Neural cell (in vitro differentiated cells): ENCODE measurements around the gene ASCC3. TPM values are rescaled to one million over a fixed set of nuclear protein-coding genes. Genes with fewer than 3 reads are reported as not detected.

Source experiments
- H2AFZ ChIP-seq: fragments of 200-600, 300-800 bp; sonication (generic), shearing (Covaris generic); 2 replicates; pipeline ENCODE4 v1.6.0; 2014; ENCODE audit warnings: low read depth, mild to moderate bottlenecking, antibody characterized with exemption, low read length, moderate library complexity
- H3F3A ChIP-seq: fragments of 200-600 bp; shearing (Covaris generic); 2 replicates; pipeline ENCODE4 v1.6.1; 2016; ENCODE audit warnings: mild to moderate bottlenecking, moderate library complexity, mixed read lengths, antibody characterized with exemption, low read length; ENCODE audit not compliant: insufficient read depth, poor library complexity, severe bottlenecking
- H3K27ac ChIP-seq: fragments of 200-600, 300-800 bp; sonication (generic), shearing (Covaris generic); 2 replicates; pipeline ENCODE4 v1.5.1; 2014; ENCODE audit warnings: mild to moderate bottlenecking, low read length, moderate library complexity
- H3K27me3 ChIP-seq: fragments of 300-800, 200-600 bp; sonication (generic), shearing (Covaris generic); 2 replicates; pipeline ENCODE4 v1.6.0; 2014; ENCODE audit warnings: mild to moderate bottlenecking, low read depth, low read length, moderate library complexity; ENCODE audit not compliant: insufficient read depth
- H3K36me3 ChIP-seq: fragments of 300-800, 200-600 bp; sonication (generic), shearing (Covaris generic); 2 replicates; pipeline ENCODE4 v1.5.1; 2014; ENCODE audit warnings: mild to moderate bottlenecking, antibody characterized with exemption, low read length, moderate library complexity; ENCODE audit not compliant: insufficient read depth
- H3K4me2 ChIP-seq: fragments of 300-800, 200-600 bp; sonication (generic), shearing (Covaris generic); 2 replicates; pipeline ENCODE4 v1.6.0; 2014; ENCODE audit warnings: mild to moderate bottlenecking, low read length
- H3K4me3 ChIP-seq: fragments of 300-800, 200-600 bp; sonication (generic), shearing (Covaris generic); 2 replicates; pipeline ENCODE4 v1.5.1; 2014; ENCODE audit warnings: mild to moderate bottlenecking, low read length, moderate library complexity
- H3K79me2 ChIP-seq: fragments of 200-600 bp; shearing (Covaris generic); replicated peaks from 2 replicates; pipeline ENCODE4 v1.6.0; 2014; ENCODE audit warnings: mild to moderate bottlenecking, low read length, moderate library complexity; ENCODE audit not compliant: insufficient read depth
- H3K9ac ChIP-seq: fragments of 300-800, 200-600 bp; sonication (generic), shearing (Covaris generic); 2 replicates; pipeline ENCODE4 v1.6.1; 2016; ENCODE audit warnings: mild to moderate bottlenecking, low read length, mixed read lengths
- H3K9me2 ChIP-seq: fragments of 200-600 bp; shearing (Covaris generic); 2 replicates; pipeline ENCODE4 v1.6.1; 2016; ENCODE audit warnings: mild to moderate bottlenecking, low read length, mixed read lengths; ENCODE audit not compliant: insufficient read depth
- H3K9me3 ChIP-seq: fragments of 200-600, 300-800 bp; sonication (generic), shearing (Covaris generic); 2 replicates; pipeline ENCODE4 v1.6.1; 2016; ENCODE audit warnings: mild to moderate bottlenecking, mixed run types, low read length, moderate library complexity, mixed read lengths
- H4K20me1 ChIP-seq: fragments of 200-600 bp; shearing (Covaris generic); 2 replicates; pipeline ENCODE4 v1.6.1; 2016; ENCODE audit warnings: mild to moderate bottlenecking, mixed run types; ENCODE audit not compliant: insufficient read depth
- EP300 ChIP-seq: fragments of 450-650 bp; conservative IDR thresholded peaks from 2 replicates; pipeline ENCODE4 v1.6.1; 2014; ENCODE audit warnings: antibody characterized with exemption, mild to moderate bottlenecking, moderate library complexity; ENCODE audit not compliant: poor library complexity, severe bottlenecking
- EZH2 ChIP-seq: fragments of 200-600, 300-800 bp; shearing (Covaris generic), sonication (generic); IDR thresholded peaks from 2 replicates; pipeline ENCODE4 v1.6.1; 2014; ENCODE audit warnings: antibody characterized with exemption, low read length, borderline replicate concordance, mild to moderate bottlenecking; ENCODE audit not compliant: insufficient read depth, poor library complexity, severe bottlenecking
- MXI1 ChIP-seq: fragments of 450-650 bp; conservative IDR thresholded peaks from 2 replicates; pipeline ENCODE4 v1.6.1; 2014; ENCODE audit warnings: antibody characterized with exemption, mild to moderate bottlenecking; ENCODE audit not compliant: poor library complexity, severe bottlenecking
- POLR2AphosphoS5 ChIP-seq: IDR thresholded peaks from 2 replicates; pipeline ENCODE4 v1.6.1; 2012
- RAD21 ChIP-seq: fragments of 450-650 bp; conservative IDR thresholded peaks from 2 replicates; pipeline ENCODE4 v1.6.1; 2014; ENCODE audit warnings: antibody characterized with exemption, mild to moderate bottlenecking, moderate library complexity
- SMC3 ChIP-seq: fragments of 450-650 bp; conservative IDR thresholded peaks from 2 replicates; pipeline ENCODE4 v1.6.1; 2014; ENCODE audit warnings: antibody characterized with exemption, mild to moderate bottlenecking, moderate library complexity; ENCODE audit not compliant: poor library complexity
- TAF1 ChIP-seq: IDR thresholded peaks from 2 replicates; pipeline ENCODE4 v1.6.1; 2012; ENCODE audit warnings: low read depth
- polyA plus RNA-seq: library from polyadenylated mRNA; depleted of rRNA; stranded (reverse); fragments of >200 nt; gene quantifications from 2 replicates; pipeline ENCODE4 v1.2.3, GENCODE V29; 2014
- TF ChIP-seq, protein P1 (sequence below): IDR thresholded peaks from 2 replicates; pipeline ENCODE4 v1.6.1; 2012; ENCODE audit warnings: borderline replicate concordance
- TF ChIP-seq, protein P2 (sequence below): fragments of 450-650 bp; IDR thresholded peaks from 2 replicates; pipeline ENCODE4 v1.5.1; 2014; ENCODE audit warnings: antibody characterized with exemption, mild to moderate bottlenecking, moderate library complexity; ENCODE audit not compliant: poor library complexity, severe bottlenecking

Gene ASCC3
- polyA plus RNA-seq, 1 donor from 2014 or later = 14.9 TPM

DNA sequence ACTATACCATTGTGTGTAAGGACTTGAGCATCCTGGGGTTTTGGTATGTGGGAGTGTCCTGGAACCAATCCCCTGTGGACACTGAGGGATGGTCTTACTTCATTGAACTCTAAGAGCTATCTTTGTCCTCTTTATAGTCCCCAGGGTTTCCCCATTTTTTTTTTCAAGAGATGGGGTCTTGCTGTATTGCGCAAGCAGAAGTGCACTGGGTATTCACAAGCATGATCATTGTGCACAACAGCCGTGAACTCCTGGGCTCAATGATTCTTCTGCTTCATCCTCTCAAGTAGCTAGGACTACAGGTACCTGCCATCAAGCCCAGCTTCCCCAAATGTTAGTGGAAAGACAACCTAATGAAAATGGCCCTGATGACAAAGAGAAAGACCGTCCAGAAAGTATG, 2.2 kb upstream of the ASCC3 start:
- no peaks in the 10 kb centered on the region for H3K36me3 ChIP-seq
- no peaks in the 10 kb centered on the region for H3K9me2 ChIP-seq
- H3K27ac ChIP-seq = no peak overlapping the region
- TF ChIP-seq POLR2AphosphoS5 (no peak), EP300 (no peak), SMC3 (no peak), EZH2 (no peak)
- TF ChIP-seq, protein P1, sequence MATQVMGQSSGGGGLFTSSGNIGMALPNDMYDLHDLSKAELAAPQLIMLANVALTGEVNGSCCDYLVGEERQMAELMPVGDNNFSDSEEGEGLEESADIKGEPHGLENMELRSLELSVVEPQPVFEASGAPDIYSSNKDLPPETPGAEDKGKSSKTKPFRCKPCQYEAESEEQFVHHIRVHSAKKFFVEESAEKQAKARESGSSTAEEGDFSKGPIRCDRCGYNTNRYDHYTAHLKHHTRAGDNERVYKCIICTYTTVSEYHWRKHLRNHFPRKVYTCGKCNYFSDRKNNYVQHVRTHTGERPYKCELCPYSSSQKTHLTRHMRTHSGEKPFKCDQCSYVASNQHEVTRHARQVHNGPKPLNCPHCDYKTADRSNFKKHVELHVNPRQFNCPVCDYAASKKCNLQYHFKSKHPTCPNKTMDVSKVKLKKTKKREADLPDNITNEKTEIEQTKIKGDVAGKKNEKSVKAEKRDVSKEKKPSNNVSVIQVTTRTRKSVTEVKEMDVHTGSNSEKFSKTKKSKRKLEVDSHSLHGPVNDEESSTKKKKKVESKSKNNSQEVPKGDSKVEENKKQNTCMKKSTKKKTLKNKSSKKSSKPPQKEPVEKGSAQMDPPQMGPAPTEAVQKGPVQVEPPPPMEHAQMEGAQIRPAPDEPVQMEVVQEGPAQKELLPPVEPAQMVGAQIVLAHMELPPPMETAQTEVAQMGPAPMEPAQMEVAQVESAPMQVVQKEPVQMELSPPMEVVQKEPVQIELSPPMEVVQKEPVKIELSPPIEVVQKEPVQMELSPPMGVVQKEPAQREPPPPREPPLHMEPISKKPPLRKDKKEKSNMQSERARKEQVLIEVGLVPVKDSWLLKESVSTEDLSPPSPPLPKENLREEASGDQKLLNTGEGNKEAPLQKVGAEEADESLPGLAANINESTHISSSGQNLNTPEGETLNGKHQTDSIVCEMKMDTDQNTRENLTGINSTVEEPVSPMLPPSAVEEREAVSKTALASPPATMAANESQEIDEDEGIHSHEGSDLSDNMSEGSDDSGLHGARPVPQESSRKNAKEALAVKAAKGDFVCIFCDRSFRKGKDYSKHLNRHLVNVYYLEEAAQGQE = no peak
- no peaks in the 10 kb centered on the region for H3K27me3 ChIP-seq
- H2AFZ ChIP-seq = no peak overlapping the region
- H3K9me3 ChIP-seq = no peaks in the 10 kb centered on the region
- H3K79me2 ChIP-seq = peaks cover 24% of the 10 kb centered on the region
- H3K9ac ChIP-seq = no peak overlapping the region
- no peaks in the 10 kb centered on the region for H4K20me1 ChIP-seq
- H3K4me2 ChIP-seq = no peak overlapping the region
- H3F3A ChIP-seq = no peaks in the 10 kb centered on the region
- no peak overlapping the region for H3K4me3 ChIP-seq

DNA sequence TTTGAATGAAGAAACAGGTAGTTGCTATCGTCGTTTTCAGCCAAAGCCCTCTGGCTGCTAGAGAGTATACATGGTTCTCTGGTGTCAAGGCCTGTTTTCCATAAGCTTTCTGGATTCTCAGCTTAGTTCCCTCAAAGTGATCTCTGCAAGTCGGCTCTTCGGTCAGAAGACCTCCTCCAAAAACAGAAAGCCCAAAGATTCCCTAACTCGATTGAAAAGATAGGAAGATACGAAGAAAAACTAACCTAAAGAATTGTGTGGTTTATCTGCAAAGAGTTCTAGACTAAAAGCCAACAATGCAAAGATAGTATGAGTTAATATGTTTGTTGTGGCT, 545 bp upstream of the ASCC3 start:
- H3K4me2 ChIP-seq = peak overlapping the region; percentile 74
- peak overlapping the region; percentile 79 for H3K9ac ChIP-seq
- no peaks in the 10 kb centered on the region for H3K9me2 ChIP-seq
- no peaks in the 10 kb centered on the region for H3K27me3 ChIP-seq
- TF ChIP-seq, protein P1 = no peak
- TF ChIP-seq SMC3 = no peak
- no peak for TF ChIP-seq EP300
- TF ChIP-seq MXI1 = no peak
- TF ChIP-seq TAF1 = no peak
- no peak for TF ChIP-seq RAD21
- TF ChIP-seq POLR2AphosphoS5 = no peak
- no peak for TF ChIP-seq EZH2
- TF ChIP-seq, protein P2, sequence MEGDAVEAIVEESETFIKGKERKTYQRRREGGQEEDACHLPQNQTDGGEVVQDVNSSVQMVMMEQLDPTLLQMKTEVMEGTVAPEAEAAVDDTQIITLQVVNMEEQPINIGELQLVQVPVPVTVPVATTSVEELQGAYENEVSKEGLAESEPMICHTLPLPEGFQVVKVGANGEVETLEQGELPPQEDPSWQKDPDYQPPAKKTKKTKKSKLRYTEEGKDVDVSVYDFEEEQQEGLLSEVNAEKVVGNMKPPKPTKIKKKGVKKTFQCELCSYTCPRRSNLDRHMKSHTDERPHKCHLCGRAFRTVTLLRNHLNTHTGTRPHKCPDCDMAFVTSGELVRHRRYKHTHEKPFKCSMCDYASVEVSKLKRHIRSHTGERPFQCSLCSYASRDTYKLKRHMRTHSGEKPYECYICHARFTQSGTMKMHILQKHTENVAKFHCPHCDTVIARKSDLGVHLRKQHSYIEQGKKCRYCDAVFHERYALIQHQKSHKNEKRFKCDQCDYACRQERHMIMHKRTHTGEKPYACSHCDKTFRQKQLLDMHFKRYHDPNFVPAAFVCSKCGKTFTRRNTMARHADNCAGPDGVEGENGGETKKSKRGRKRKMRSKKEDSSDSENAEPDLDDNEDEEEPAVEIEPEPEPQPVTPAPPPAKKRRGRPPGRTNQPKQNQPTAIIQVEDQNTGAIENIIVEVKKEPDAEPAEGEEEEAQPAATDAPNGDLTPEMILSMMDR = no peak
- H3K36me3 ChIP-seq = no peaks in the 10 kb centered on the region
- peaks cover 41% of the 10 kb centered on the region for H3K79me2 ChIP-seq
- H3K27ac ChIP-seq = peak overlapping the region; percentile 74
- no peaks in the 10 kb centered on the region for H3K9me3 ChIP-seq
- no peaks in the 10 kb centered on the region for H4K20me1 ChIP-seq
- peak overlapping the region; percentile 89 for H3K4me3 ChIP-seq
- peaks cover 5% of the 10 kb centered on the region for H3F3A ChIP-seq
- peak overlapping the region; percentile 83 for H2AFZ ChIP-seq
